ENCODE measurements around the gene ANKS4B. TPM values are rescaled to one million over a fixed set of nuclear protein-coding genes. Genes with fewer than 3 reads are reported as not detected.

ANKS4B gene
- total RNA-seq, 1 donor from 2014 or later, result not detected

DNA sequence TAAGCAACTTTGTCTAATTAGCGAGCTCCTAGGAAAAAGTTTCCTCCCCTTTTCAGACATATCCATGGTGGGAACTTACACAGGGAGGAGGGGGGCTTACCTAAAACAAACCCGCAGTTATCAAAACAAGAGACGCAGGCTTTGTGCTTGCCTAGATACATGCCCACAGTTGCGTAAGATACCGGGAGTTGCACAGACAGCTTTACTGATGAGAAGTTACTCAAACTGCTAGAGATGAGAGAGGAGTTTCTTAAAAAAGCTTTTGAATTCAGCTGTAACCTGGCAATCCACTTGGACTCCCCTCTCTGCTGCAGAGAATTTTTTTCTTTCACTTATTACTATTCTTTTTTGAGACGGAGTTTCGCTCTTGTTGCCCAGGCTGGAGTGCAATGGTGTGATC, 15.3 kb upstream of the ANKS4B start:
- TF ChIP-seq, protein P1, sequence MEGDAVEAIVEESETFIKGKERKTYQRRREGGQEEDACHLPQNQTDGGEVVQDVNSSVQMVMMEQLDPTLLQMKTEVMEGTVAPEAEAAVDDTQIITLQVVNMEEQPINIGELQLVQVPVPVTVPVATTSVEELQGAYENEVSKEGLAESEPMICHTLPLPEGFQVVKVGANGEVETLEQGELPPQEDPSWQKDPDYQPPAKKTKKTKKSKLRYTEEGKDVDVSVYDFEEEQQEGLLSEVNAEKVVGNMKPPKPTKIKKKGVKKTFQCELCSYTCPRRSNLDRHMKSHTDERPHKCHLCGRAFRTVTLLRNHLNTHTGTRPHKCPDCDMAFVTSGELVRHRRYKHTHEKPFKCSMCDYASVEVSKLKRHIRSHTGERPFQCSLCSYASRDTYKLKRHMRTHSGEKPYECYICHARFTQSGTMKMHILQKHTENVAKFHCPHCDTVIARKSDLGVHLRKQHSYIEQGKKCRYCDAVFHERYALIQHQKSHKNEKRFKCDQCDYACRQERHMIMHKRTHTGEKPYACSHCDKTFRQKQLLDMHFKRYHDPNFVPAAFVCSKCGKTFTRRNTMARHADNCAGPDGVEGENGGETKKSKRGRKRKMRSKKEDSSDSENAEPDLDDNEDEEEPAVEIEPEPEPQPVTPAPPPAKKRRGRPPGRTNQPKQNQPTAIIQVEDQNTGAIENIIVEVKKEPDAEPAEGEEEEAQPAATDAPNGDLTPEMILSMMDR (IDR thresholded peaks at IDR 0.05; ENCODE audit: insufficient read depth, low read depth, low read length), result no peak
- no peak for TF ChIP-seq EZH2 (IDR thresholded peaks at IDR 0.05; ENCODE audit: insufficient read depth, low read length)
- no peak overlapping the region for H2AFZ ChIP-seq (ENCODE audit: low read depth, low read length)
- no peaks in the 10 kb centered on the region for H3K4me1 ChIP-seq (ENCODE audit: insufficient read depth, low read length)
- H3K27me3 ChIP-seq (ENCODE audit: insufficient read depth, low read length), result peaks cover 5% of the 10 kb centered on the region
- FAIRE-seq (no peak), DNase-seq (ENCODE audit: low read depth) (no peak)
- Mint-ChIP-seq H3K4me1 (ENCODE audit: low read depth, unreplicated experiment) (no peaks in the 10 kb centered on the region), H3K27me3 (ENCODE audit: low read depth, unreplicated experiment) (peaks cover 13% of the 10 kb centered on the region), H3K4me3 (ENCODE audit: unreplicated experiment) (no peak overlapping the region), H3K9me3 (ENCODE audit: unreplicated experiment) (no peaks in the 10 kb centered on the region), H3K27ac (ENCODE audit: unreplicated experiment) (no peak overlapping the region), H3K36me3 (ENCODE audit: low read depth, unreplicated experiment) (no peaks in the 10 kb centered on the region)
- no peak overlapping the region for H3K4me3 ChIP-seq (ENCODE audit: insufficient read depth, low read depth, low read length)
- H3K36me3 ChIP-seq (ENCODE audit: insufficient read depth, low read length), result no peaks in the 10 kb centered on the region
- no peak overlapping the region for H3K27ac ChIP-seq (ENCODE audit: low read depth, low read length)
- no peak overlapping the region for H3K4me2 ChIP-seq (ENCODE audit: low read length)
- no peaks in the 10 kb centered on the region for H3K79me2 ChIP-seq (ENCODE audit: insufficient read depth, low read length)
- no peak overlapping the region for H3K9ac ChIP-seq (ENCODE audit: low read length)
- H3K9me3 ChIP-seq (ENCODE audit: insufficient read depth, low read depth, low read length), result no peaks in the 10 kb centered on the region
- H4K20me1 ChIP-seq (ENCODE audit: insufficient read depth, low read length), result no peaks in the 10 kb centered on the region

DNA sequence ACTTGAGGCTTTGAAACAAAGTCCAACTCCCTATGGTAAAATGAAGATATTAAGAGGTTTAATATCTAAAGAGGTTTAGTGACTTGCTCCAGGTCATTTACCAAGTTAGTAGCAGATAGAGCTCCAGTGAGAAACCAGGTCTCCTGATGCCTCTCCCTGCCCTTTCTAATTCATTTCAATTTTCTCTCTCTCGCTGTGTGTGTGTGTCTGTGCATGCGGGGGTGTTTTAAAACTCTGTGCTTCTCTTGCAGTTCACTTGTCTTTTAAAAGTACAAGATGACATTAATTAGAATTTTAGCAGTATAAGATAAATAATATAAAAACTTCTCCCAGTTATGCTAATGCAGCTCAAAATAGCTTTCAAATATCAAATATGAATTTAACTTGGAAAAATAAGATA, 13.9 kb upstream of the ANKS4B start:
- Mint-ChIP-seq H3K9me3 (ENCODE audit: unreplicated experiment) (no peaks in the 10 kb centered on the region), H3K4me3 (ENCODE audit: unreplicated experiment) (no peak overlapping the region), H3K36me3 (ENCODE audit: low read depth, unreplicated experiment) (no peaks in the 10 kb centered on the region), H3K27me3 (ENCODE audit: low read depth, unreplicated experiment) (peaks cover 13% of the 10 kb centered on the region), H3K4me1 (ENCODE audit: low read depth, unreplicated experiment) (no peaks in the 10 kb centered on the region), H3K27ac (ENCODE audit: unreplicated experiment) (no peak overlapping the region)
- Histone ChIP-seq H3K4me3 (ENCODE audit: insufficient read depth, low read depth, low read length) (no peak overlapping the region), H3K9ac (ENCODE audit: low read length) (no peak overlapping the region), H3K36me3 (ENCODE audit: insufficient read depth, low read length) (no peaks in the 10 kb centered on the region), H2AFZ (ENCODE audit: low read depth, low read length) (no peak overlapping the region), H3K9me3 (ENCODE audit: insufficient read depth, low read depth, low read length) (no peaks in the 10 kb centered on the region), H4K20me1 (ENCODE audit: insufficient read depth, low read length) (no peaks in the 10 kb centered on the region), H3K4me1 (ENCODE audit: insufficient read depth, low read length) (no peaks in the 10 kb centered on the region), H3K27me3 (ENCODE audit: insufficient read depth, low read length) (peaks cover 5% of the 10 kb centered on the region), H3K4me2 (ENCODE audit: low read length) (no peak overlapping the region), H3K27ac (ENCODE audit: low read depth, low read length) (no peak overlapping the region), H3K79me2 (ENCODE audit: insufficient read depth, low read length) (no peaks in the 10 kb centered on the region)
- FAIRE-seq (no peak), DNase-seq (ENCODE audit: low read depth) (no peak)
- TF ChIP-seq, protein P1 (IDR thresholded peaks at IDR 0.05; ENCODE audit: insufficient read depth, low read depth, low read length), result no peak
- TF ChIP-seq EZH2 (IDR thresholded peaks at IDR 0.05; ENCODE audit: insufficient read depth, low read length), result no peak

DNA sequence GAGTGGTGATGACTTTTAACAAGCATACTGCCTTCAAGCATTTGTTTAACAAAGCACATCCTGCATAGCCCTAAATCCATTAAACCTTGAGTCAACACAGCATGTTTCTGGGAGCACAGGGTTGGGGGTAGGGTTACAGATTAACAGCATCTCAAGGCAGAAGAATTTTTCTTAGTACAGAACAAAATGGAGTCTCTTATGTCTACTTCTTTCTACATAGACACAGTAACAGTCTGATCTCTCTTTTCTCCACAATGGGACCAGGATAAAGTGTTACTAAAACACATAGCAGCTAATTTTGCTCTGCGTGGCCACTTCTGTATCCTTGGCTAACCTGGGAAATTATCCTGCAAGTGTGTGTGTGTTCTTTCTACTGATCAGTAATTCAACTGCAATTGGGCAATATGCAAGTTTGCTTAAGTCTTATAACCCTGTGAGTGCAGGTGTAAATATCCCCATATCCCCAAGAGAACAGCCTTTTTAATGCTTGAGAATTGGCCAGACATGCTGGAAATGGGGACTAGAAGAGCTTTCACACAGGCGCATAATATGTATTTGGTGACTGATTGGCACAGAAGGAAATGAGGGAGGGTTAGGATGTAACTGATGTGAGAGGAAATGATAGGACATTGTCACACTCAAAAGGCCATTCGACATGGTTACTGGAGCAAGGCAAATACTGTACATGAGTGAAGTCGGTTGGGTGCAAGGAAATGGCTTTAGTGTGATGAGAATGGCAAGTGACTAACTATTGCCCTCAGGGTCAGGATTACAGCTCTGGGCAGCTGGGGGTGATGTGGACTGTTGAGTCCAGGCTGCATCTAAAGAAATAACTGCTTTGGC, 10.8 kb upstream of the ANKS4B start:
- Histone ChIP-seq H4K20me1 (ENCODE audit: insufficient read depth, low read length) (no peaks in the 10 kb centered on the region), H3K27ac (ENCODE audit: low read depth, low read length) (no peak overlapping the region), H3K79me2 (ENCODE audit: insufficient read depth, low read length) (no peaks in the 10 kb centered on the region), H3K4me3 (ENCODE audit: insufficient read depth, low read depth, low read length) (no peak overlapping the region), H3K36me3 (ENCODE audit: insufficient read depth, low read length) (no peaks in the 10 kb centered on the region), H2AFZ (ENCODE audit: low read depth, low read length) (no peak overlapping the region), H3K9ac (ENCODE audit: low read length) (no peak overlapping the region), H3K27me3 (ENCODE audit: insufficient read depth, low read length) (peaks cover 11% of the 10 kb centered on the region), H3K4me1 (ENCODE audit: insufficient read depth, low read length) (no peaks in the 10 kb centered on the region), H3K4me2 (ENCODE audit: low read length) (no peak overlapping the region), H3K9me3 (ENCODE audit: insufficient read depth, low read depth, low read length) (no peaks in the 10 kb centered on the region)
- H3K27me3 Mint-ChIP-seq (ENCODE audit: low read depth, unreplicated experiment), result peaks cover 18% of the 10 kb centered on the region
- H3K27ac Mint-ChIP-seq (ENCODE audit: unreplicated experiment), result no peak overlapping the region
- DNase-seq (ENCODE audit: low read depth), result no peak
- TF ChIP-seq, protein P1 (IDR thresholded peaks at IDR 0.05; ENCODE audit: insufficient read depth, low read depth, low read length), result no peak
- TF ChIP-seq EZH2 (IDR thresholded peaks at IDR 0.05; ENCODE audit: insufficient read depth, low read length), result no peak
- no peaks in the 10 kb centered on the region for H3K9me3 Mint-ChIP-seq (ENCODE audit: unreplicated experiment)
- no peak for FAIRE-seq
- no peaks in the 10 kb centered on the region for H3K4me1 Mint-ChIP-seq (ENCODE audit: low read depth, unreplicated experiment)
- H3K4me3 Mint-ChIP-seq (ENCODE audit: unreplicated experiment), result no peak overlapping the region
- H3K36me3 Mint-ChIP-seq (ENCODE audit: low read depth, unreplicated experiment), result no peaks in the 10 kb centered on the region
